Lower leg skin (tissue), 3 donors: ENCODE measurements around the gene GALNT18.

ENCODE experiments used
- POLR2A ChIP-seq, 2 donors: fragments of 450-650 bp; IDR thresholded peaks; one replicate each; pipeline ENCODE4 v1.6.1; 2016 to 2017; ENCODE audit warnings: antibody characterized with exemption in 2 of 2, mild to moderate bottlenecking in 1 of 2, moderate library complexity in 1 of 2
- TF ChIP-seq, protein P1 (sequence below), 3 donors: fragments of 450-650 bp; IDR thresholded peaks; one replicate each; pipeline ENCODE4 v1.5.1; 2016; ENCODE audit warnings: antibody characterized with exemption in 3 of 3, mild to moderate bottlenecking in 3 of 3, moderate library complexity in 2 of 3

GRCh38 chr11:11379661-11380060, 242.1 kb downstream of the GALNT18 start:
- TF ChIP-seq, protein P1, sequence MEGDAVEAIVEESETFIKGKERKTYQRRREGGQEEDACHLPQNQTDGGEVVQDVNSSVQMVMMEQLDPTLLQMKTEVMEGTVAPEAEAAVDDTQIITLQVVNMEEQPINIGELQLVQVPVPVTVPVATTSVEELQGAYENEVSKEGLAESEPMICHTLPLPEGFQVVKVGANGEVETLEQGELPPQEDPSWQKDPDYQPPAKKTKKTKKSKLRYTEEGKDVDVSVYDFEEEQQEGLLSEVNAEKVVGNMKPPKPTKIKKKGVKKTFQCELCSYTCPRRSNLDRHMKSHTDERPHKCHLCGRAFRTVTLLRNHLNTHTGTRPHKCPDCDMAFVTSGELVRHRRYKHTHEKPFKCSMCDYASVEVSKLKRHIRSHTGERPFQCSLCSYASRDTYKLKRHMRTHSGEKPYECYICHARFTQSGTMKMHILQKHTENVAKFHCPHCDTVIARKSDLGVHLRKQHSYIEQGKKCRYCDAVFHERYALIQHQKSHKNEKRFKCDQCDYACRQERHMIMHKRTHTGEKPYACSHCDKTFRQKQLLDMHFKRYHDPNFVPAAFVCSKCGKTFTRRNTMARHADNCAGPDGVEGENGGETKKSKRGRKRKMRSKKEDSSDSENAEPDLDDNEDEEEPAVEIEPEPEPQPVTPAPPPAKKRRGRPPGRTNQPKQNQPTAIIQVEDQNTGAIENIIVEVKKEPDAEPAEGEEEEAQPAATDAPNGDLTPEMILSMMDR (IDR thresholded peaks at IDR 0.05) = no peak
- TF ChIP-seq POLR2A (IDR thresholded peaks at IDR 0.05) = no peak
